NCI-H510A treated with DMSO at 0.1 percent for 48 hours (cell line): ENCODE results near the gene FSTL4.

Experiments
- DNase-seq: peaks from one replicate; lab custom pipeline; 2025; lab: John Stamatoyannopoulos, UW

Gene FSTL4

GRCh38 chr5:133514456-133514855 lies 97.9 kb downstream of the FSTL4 start:
- no peak for DNase-seq

- DNase-seq: no peak
Measured at GRCh38 chr5:133512896-133513295, 99.4 kb downstream of the FSTL4 start.

- no peak for DNase-seq
Measured at GRCh38 chr5:133511653-133512235, 100.6 kb downstream of the FSTL4 start.

- DNase-seq: no peak
Measured at GRCh38 chr5:133510634-133511262, 101.6 kb downstream of the FSTL4 start.

- DNase-seq: no peak
Measured at GRCh38 chr5:133509742-133510079, 102.6 kb downstream of the FSTL4 start.

- no peak for DNase-seq
Measured at GRCh38 chr5:133508845-133509741, 103.2 kb downstream of the FSTL4 start.

- DNase-seq: no peak
Measured at GRCh38 chr5:133508331-133508730, 104.0 kb downstream of the FSTL4 start.

GRCh38 chr5:133506181-133506580 lies 106.2 kb downstream of the FSTL4 start:
- DNase-seq: no peak

- no peak for DNase-seq
Measured at GRCh38 chr5:133503511-133503910, 108.8 kb downstream of the FSTL4 start.

- peak; percentile 85 for DNase-seq
Measured at GRCh38 chr5:133499895-133500294, 112.4 kb downstream of the FSTL4 start.

GRCh38 chr5:133497608-133498348 lies 114.6 kb downstream of the FSTL4 start:
- DNase-seq: no peak

GRCh38 chr5:133496631-133497030 lies 115.7 kb downstream of the FSTL4 start:
- DNase-seq: no peak

- DNase-seq: peak; percentile 21
Measured at GRCh38 chr5:133494923-133495246, 117.5 kb downstream of the FSTL4 start.

GRCh38 chr5:133494232-133494922 lies 118.0 kb downstream of the FSTL4 start:
- DNase-seq: no peak

GRCh38 chr5:133489632-133490031 lies 122.7 kb downstream of the FSTL4 start:
- DNase-seq: peak; percentile 55

GRCh38 chr5:133487093-133487492 lies 125.2 kb downstream of the FSTL4 start:
- no peak for DNase-seq

GRCh38 chr5:133485468-133485867 lies 126.9 kb downstream of the FSTL4 start:
- no peak for DNase-seq

GRCh38 chr5:133483406-133484090 lies 128.8 kb downstream of the FSTL4 start:
- no peak for DNase-seq

GRCh38 chr5:133482028-133482427 lies 130.3 kb downstream of the FSTL4 start:
- no peak for DNase-seq

- DNase-seq: no peak
Measured at GRCh38 chr5:133480866-133481265, 131.5 kb downstream of the FSTL4 start.

GRCh38 chr5:133480366-133480765 lies 132.0 kb downstream of the FSTL4 start:
- no peak for DNase-seq
